H7 (cell line): Measurements from ENCODE around the gene FGF14. TPM values are rescaled to one million over a fixed set of nuclear protein-coding genes. Genes with fewer than 3 reads are reported as not detected.

Experiments used
- total RNA-seq: library from RNA; depleted of rRNA; stranded (reverse); fragments of >200 nt; shearing (Covaris generic); gene quantifications from 2 replicates; pipeline ENCODE4 v1.2.3, GENCODE V29; 2014; rRNA removed

FGF14 gene
- total RNA-seq, 1 experiment from 2014 or later = 0.73 TPM

Other genes starting within 250 kb of the FGF14 start
- gene TPP2, start 194.9 kb upstream of the FGF14 start, total RNA-seq = 44.4 and 65.7 TPM in 2 replicates